Loucy (cell line): ENCODE measurements around the gene RGN.

ENCODE experiments used
- H2AFZ ChIP-seq: fragments of 200-600 bp; sonication (generic); 2 replicates; pipeline ENCODE4 v1.6.0; 2016; ENCODE audit warnings: antibody characterized with exemption, mild to moderate bottlenecking, low read length, moderate library complexity
- H3F3A ChIP-seq: fragments of 200-600 bp; 2 replicates; pipeline ENCODE4 v1.6.0; 2016; ENCODE audit warnings: antibody characterized with exemption, low read depth, mild to moderate bottlenecking
- H3K27me3 ChIP-seq: fragments of 200-600 bp; sonication (generic); 2 replicates; pipeline ENCODE4 v1.6.1; 2014; ENCODE audit warnings: low read length, mild to moderate bottlenecking; ENCODE audit not compliant: insufficient read depth, poor library complexity, severe bottlenecking
- H3K36me3 ChIP-seq: fragments of 200-600 bp; sonication (generic); 2 replicates; pipeline ENCODE4 v1.6.1; 2016; ENCODE audit warnings: low read length; ENCODE audit not compliant: insufficient read depth
- H3K4me1 ChIP-seq: fragments of 200-600 bp; sonication (generic); 2 replicates; pipeline ENCODE4 v1.5.1; 2014; ENCODE audit warnings: low read length, mild to moderate bottlenecking; ENCODE audit not compliant: insufficient read depth, poor library complexity, severe bottlenecking
- H3K4me2 ChIP-seq: fragments of 200-600 bp; sonication (generic); 2 replicates; pipeline ENCODE4 v1.6.0; 2014; ENCODE audit warnings: antibody characterized with exemption, low read length, low read depth, mild to moderate bottlenecking; ENCODE audit not compliant: poor library complexity, severe bottlenecking
- H3K4me3 ChIP-seq: fragments of 200-600 bp; sonication (generic); 2 replicates; pipeline ENCODE4 v1.5.1; 2014; ENCODE audit warnings: low read length, mild to moderate bottlenecking, mixed read lengths; ENCODE audit not compliant: poor library complexity, severe bottlenecking
- H3K79me2 ChIP-seq: fragments of 200-600 bp; sonication (generic); 2 replicates; pipeline ENCODE4 v1.6.1; 2014; ENCODE audit warnings: low read length; ENCODE audit not compliant: insufficient read depth
- H3K9ac ChIP-seq: fragments of 200-600 bp; sonication (generic); 2 replicates; pipeline ENCODE4 v1.6.0; 2014; ENCODE audit warnings: mild to moderate bottlenecking, low read depth, low read length, moderate library complexity; ENCODE audit not compliant: poor library complexity, severe bottlenecking
- H3K9me2 ChIP-seq: fragments of 200-600 bp; sonication (generic); replicated peaks from 2 replicates; pipeline ENCODE4 v1.6.1; 2016; ENCODE audit warnings: low read depth, low read length, mixed read lengths
- H3K9me3 ChIP-seq: fragments of 200-600 bp; sonication (generic); 2 replicates; pipeline ENCODE4 v1.6.1; 2014; ENCODE audit warnings: mild to moderate bottlenecking, antibody characterized with exemption, low read length, low read depth; ENCODE audit not compliant: insufficient read depth
- H4K20me1 ChIP-seq: fragments of 200-600 bp; sonication (generic); 2 replicates; pipeline ENCODE4 v1.6.0; 2014; ENCODE audit warnings: antibody characterized with exemption, low read length, mild to moderate bottlenecking; ENCODE audit not compliant: insufficient read depth, poor library complexity, severe bottlenecking
- EZH2phosphoT487 ChIP-seq: fragments of 200-600 bp; IDR thresholded peaks from 2 replicates; pipeline ENCODE4 v1.6.1; 2018; ENCODE audit warnings: antibody characterized with exemption, mild to moderate bottlenecking, moderate library complexity, borderline replicate concordance
- TF ChIP-seq, protein P1 (sequence below): fragments of 200-600 bp; sonication (generic); conservative IDR thresholded peaks from 2 replicates; pipeline ENCODE4 v1.5.1; 2014; ENCODE audit warnings: mild to moderate bottlenecking, antibody characterized with exemption, low read length

Gene RGN

DNA sequence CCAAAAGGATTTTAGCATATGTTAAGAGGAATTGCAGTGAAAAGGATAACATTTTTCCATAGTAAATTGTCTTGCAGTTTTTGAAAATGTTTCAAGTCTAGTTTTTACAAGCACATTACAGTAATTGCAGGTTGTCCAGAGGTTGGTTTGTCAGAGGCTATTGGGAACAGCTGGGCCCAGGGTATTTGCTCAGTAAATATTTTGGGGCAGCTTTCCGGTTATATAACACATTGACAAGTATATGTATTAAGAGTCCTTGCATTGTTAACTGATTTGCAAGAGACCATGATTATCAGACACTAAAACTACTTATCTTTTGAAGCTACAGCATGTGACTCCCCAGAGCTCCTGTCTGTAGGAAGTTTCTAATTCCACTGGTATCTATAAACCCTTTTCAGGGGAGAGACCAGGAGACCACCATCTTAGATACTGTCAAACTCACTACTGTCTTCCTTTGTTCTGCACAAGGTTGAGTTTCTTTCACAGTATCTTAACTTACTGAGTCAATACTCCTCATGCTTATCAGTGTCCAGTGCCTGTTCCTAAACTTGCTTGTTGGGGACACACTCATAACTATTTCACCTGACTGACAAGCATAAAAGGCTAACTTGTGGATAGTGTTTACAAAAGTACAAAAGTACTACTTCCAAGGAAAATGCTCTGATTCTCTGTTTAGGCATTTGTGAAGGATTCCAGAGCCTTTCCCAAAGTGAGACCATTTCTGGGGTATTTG, 18.9 kb upstream of the RGN start:
- Histone ChIP-seq H3K4me1 (no peaks in the 10 kb centered on the region), H2AFZ (no peak overlapping the region), H4K20me1 (no peaks in the 10 kb centered on the region), H3K9me2 (no peaks in the 10 kb centered on the region), H3K27me3 (no peaks in the 10 kb centered on the region), H3K4me3 (no peak overlapping the region), H3K9ac (no peak overlapping the region), H3K36me3 (peaks cover 30% of the 10 kb centered on the region; the same call in 1 of the 2 replicates), H3K9me3 (no peaks in the 10 kb centered on the region), H3K79me2 (no peaks in the 10 kb centered on the region), H3F3A (no peaks in the 10 kb centered on the region), H3K4me2 (no peak overlapping the region)
- TF ChIP-seq EZH2phosphoT487: no peak
- TF ChIP-seq, protein P1, sequence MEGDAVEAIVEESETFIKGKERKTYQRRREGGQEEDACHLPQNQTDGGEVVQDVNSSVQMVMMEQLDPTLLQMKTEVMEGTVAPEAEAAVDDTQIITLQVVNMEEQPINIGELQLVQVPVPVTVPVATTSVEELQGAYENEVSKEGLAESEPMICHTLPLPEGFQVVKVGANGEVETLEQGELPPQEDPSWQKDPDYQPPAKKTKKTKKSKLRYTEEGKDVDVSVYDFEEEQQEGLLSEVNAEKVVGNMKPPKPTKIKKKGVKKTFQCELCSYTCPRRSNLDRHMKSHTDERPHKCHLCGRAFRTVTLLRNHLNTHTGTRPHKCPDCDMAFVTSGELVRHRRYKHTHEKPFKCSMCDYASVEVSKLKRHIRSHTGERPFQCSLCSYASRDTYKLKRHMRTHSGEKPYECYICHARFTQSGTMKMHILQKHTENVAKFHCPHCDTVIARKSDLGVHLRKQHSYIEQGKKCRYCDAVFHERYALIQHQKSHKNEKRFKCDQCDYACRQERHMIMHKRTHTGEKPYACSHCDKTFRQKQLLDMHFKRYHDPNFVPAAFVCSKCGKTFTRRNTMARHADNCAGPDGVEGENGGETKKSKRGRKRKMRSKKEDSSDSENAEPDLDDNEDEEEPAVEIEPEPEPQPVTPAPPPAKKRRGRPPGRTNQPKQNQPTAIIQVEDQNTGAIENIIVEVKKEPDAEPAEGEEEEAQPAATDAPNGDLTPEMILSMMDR: no peak

GRCh38 chrX:47060708-47061107, 17.5 kb upstream of the RGN start:
- Histone ChIP-seq H4K20me1 (no peaks in the 10 kb centered on the region), H2AFZ (no peak overlapping the region), H3K36me3 (peaks cover 30% of the 10 kb centered on the region; the same call in 1 of the 2 replicates), H3K9me2 (no peaks in the 10 kb centered on the region), H3F3A (no peaks in the 10 kb centered on the region), H3K27me3 (no peaks in the 10 kb centered on the region), H3K79me2 (no peaks in the 10 kb centered on the region), H3K4me3 (no peak overlapping the region), H3K9me3 (no peaks in the 10 kb centered on the region), H3K4me1 (no peaks in the 10 kb centered on the region), H3K9ac (no peak overlapping the region), H3K4me2 (no peak overlapping the region)
- TF ChIP-seq, protein P1: no peak
- TF ChIP-seq EZH2phosphoT487: no peak

DNA sequence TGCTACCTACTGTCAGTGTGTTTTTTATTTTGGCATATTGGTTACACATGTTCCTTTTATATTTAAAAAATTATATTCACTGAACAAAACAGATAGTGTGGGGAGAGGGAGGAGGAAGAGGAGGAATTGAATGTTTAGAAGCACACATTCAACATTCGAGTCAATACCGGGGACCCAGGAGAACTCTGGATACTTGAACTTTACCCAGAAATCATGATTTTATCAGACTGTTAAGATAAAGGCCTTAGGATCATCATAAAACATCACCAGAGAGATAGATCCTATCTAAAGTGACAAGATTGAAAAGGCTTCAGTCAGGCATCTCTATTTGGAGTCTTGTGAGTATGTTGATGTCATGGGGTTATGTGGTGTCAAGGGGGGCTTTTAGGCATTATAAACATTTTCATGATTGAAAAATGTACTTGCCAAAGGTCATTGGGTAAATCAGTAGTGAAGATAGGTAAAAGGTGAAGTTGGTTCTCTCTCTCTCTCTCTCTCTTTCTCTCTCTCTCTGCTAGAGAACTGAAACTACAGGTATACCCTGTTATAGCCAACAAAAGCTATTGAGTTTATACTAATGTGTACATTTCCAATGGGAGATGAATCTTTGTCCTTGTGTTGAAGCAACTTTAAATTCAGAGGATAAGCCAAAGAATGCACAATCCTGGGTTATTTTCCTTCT, 16.9 kb upstream of the RGN start:
- H3K79me2 ChIP-seq: no peaks in the 10 kb centered on the region
- no peak overlapping the region for H2AFZ ChIP-seq
- no peaks in the 10 kb centered on the region for H3K27me3 ChIP-seq
- no peaks in the 10 kb centered on the region for H3K9me3 ChIP-seq
- H3K4me1 ChIP-seq: no peaks in the 10 kb centered on the region
- H3K9ac ChIP-seq: no peak overlapping the region
- H3F3A ChIP-seq: no peaks in the 10 kb centered on the region
- H4K20me1 ChIP-seq: no peaks in the 10 kb centered on the region
- TF ChIP-seq, protein P1: no peak
- TF ChIP-seq EZH2phosphoT487: no peak
- H3K4me3 ChIP-seq: no peak overlapping the region
- H3K36me3 ChIP-seq: peaks cover 30% of the 10 kb centered on the region; the same call in 1 of the 2 replicates
- no peak overlapping the region for H3K4me2 ChIP-seq
- no peaks in the 10 kb centered on the region for H3K9me2 ChIP-seq
